Measurements from ENCODE around the gene MKKS.

Gene MKKS

GRCh38 chr20:10433623-10434466, at the start of gene MKKS:
Gene MKKS, minus strand, starts transcription at chr20:10434222. Its CDS starts 20,708 bp downstream, at chr20:10413514.
- DNase-seq (ENCODE audit: low read depth), result no peak

- no peak for DNase-seq (ENCODE audit: low read depth)
These were observed 49.7 kb upstream of the MKKS start for GRCh38 chr20:10483691-10484090.

DNA sequence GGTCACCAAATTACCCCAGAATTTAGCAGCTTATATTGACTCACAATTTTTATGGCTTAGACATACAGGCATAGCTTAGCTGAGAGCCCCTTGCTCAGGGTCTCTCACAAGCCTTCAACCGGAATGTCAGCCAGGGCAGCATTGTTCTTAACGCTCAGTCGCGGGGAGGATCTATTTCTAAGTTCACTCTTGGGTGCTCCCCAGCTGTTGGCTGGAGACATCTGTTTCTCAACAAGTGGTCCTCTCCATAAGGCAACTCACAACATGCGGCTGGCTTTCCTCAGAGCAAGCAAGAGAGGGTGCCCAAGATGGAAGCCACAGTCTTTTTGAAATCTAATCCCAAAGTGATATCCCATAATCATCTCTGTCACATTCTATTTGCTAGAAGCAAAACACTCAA, 47.7 kb upstream of the MKKS start:
- no peak for DNase-seq (ENCODE audit: low read depth)

- no peak for DNase-seq (ENCODE audit: low read depth)
These were observed 44.9 kb upstream of the MKKS start for GRCh38 chr20:10478930-10479329.

DNA sequence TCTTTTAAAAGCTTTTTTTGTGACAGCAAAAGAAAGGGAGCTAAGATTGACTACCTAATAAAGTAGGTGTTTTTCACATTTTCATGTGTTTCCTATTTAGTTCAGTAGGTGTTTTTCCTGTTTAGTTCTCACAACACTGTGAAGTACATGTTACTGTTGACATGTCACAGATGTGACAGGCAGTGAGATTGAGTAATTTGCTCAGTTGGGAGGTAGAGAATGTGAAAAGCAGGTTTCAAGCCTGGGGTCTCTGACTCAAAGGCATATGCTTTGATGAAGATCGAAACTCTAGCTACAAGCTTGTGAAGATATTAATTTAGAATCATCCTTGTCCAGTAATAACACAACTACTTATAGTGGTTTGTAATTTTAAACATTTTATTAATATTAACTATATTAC, 44.2 kb upstream of the MKKS start:
- DNase-seq (ENCODE audit: low read depth), result no peak

GRCh38 chr20:10476319-10476724, 42.3 kb upstream of the MKKS start:
- no peak for DNase-seq (ENCODE audit: low read depth)

DNA sequence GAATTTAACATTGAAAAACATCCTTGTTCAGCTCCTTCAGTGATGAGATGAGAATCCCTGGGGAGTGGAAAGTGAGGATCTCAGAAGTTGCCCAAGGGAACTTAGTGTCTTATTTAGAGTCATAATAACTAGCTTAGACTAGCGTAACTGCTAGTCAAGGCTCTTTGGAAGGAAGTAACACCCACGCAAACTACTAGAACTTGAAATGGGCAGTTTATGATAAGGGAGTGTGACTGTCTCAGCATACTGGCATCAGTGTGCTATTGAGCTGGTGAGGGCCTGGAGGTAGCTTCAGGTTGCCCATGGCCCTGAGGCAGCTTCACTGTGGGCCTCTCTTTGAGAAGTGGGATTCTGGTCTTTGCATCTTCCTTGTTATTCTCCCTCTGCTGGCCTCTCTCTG, 41.2 kb upstream of the MKKS start:
- DNase-seq (ENCODE audit: low read depth), result no peak

DNA sequence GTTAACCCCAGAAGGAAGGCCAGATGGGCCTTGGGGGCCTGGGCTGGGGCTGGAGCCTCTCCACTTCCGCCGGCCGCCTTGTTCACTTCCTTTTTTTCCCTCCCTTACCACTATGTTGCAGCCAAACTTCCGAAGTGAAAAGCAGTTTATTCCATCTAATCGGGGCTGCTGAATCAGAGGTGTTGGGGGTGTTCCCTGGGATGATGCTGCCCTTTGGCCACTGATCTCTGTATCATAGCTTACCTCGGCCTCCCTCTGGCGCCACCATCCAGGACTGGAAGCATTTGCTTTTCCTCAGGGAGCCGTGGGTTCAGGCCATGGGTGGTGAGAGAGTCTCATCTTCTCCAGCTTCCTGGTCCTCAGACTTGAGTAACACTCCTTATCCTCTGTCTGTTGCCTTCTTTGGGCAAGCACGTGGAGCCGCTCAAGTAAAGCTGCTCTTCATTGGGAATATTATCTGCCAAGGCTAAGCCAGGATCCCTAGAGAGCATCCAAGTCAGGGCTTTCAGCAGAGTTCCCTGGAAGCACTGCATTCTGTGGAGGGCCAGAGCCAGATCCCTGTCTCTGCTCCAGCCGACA, 40.7 kb upstream of the MKKS start:
- DNase-seq (ENCODE audit: low read depth), result no peak

DNA sequence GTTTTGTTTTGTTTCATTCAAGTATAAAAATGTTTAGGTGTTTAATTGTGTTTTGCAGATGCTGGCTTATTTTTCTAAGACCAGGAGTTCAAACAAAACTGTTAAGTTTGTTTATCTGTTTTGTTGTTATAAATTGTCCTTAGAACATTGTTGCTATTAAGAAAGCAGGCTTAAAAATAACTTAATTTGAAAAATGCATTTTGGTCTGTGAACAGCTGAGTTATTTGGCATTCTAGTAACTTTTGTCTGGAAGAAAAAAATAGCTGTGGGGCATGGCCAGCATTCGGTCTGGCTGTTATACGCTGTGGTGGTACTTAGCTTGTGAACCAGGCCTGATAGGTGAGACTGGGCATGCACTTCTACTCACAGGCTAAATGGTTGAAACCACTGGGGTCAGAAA, 38.8 kb upstream of the MKKS start:
- no peak for DNase-seq (ENCODE audit: low read depth)

GRCh38 chr20:10470276-10470675, 36.3 kb upstream of the MKKS start:
- no peak for DNase-seq (ENCODE audit: low read depth)

GRCh38 chr20:10469599-10469998, 35.6 kb upstream of the MKKS start:
- peak; percentile 27 for DNase-seq (ENCODE audit: low read depth)

- no peak for DNase-seq (ENCODE audit: low read depth)
These were observed 35.0 kb upstream of the MKKS start for GRCh38 chr20:10469056-10469455.

DNA sequence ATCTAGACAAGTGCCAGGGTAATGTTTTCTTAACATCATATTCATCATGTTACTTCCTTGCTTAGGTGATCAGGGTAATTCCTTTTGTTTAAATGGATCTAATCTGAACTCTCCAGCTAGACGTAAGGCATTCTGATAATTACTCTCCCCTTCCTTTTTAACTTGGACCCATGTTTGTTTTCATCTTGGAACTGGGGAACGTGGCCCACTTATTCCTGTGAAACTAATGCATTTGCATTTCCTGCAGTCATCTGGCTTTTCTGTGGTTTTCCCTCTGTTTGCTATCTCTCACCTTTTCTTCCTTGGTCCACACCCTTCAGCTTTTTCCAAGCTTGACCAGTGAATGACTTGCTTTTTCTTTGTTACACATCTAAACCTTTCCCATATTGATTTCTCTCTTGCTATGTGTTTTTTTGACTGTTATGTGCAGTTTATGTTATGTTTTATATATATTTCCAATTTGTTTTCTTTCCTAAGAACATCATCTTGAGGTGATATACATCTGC, 34.4 kb upstream of the MKKS start:
- DNase-seq (ENCODE audit: low read depth), result no peak

DNA sequence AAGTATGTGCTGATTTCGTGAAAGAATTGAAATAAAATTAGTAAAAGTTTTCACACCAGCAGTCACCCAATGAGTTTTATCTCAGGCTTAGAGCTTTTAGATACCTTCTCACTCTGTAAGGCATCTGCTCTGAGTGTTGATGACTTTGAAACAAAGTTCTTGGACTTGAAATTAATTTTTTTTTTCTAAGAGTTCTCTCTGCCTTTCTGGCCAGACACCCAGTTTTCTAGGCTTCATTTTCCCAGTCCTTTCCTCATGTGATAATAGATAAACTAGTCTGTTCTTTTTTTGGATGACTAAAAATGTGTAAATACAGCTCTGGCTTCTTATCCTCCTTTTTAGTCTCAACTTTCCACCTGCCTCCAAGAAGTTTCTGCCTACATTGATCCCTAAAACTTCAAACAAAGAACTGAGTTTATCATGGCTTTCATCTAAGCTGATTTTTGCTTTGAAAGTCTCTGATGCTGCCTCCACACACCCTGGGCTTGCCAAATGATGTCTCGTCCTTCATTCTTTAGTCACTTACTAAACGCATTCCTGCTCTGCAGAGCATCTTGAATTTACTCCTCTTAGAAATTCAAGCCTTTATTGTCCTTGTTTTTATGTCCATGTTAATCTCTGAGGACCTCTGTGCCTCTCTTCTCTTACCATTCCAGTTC, 33.8 kb upstream of the MKKS start:
- no peak for DNase-seq (ENCODE audit: low read depth)

DNA sequence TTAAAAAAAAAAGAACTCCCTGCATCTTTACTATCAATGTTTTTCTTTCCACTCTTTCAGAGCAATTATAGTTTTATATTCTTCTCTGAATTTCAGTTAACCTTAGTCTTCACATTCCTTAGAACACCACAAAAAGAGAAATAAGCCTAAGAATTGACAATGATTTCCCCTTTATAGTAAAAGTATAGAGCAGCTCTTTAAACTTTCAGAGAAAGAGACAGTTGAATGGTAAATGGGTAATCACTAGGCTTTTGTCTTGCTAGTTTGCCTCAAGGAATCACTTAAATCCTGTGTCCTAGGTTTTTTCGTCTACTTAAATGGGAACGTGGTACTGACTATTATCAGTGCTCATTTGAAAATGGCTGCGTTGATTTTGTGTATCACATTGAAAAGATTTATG, 32.8 kb upstream of the MKKS start:
- DNase-seq (ENCODE audit: low read depth), result no peak

GRCh38 chr20:10466325-10466724, 32.3 kb upstream of the MKKS start:
- no peak for DNase-seq (ENCODE audit: low read depth)

DNA sequence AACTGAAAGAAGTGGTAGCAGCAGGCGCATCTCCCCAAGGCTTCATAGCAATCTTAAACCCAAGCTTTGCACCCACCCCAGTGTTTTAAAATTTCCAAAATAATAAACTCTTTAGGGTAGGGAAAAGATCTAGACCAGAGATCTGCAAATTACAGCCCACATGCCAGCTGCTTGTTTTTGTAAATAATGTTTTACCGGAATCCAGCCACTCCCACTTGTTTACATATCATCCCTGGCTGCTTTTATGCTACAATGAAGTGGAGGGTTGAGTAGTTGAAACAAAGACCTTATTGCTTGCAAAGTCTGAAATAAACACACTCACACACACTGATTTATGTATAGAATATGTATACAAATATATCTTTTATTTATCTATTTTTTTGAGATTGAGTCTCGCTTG, 31.1 kb upstream of the MKKS start:
- DNase-seq (ENCODE audit: low read depth), result no peak

GRCh38 chr20:10463622-10464021, 29.6 kb upstream of the MKKS start:
- no peak for DNase-seq (ENCODE audit: low read depth)

GRCh38 chr20:10462516-10462915, 28.5 kb upstream of the MKKS start:
- DNase-seq (ENCODE audit: low read depth), result no peak

DNA sequence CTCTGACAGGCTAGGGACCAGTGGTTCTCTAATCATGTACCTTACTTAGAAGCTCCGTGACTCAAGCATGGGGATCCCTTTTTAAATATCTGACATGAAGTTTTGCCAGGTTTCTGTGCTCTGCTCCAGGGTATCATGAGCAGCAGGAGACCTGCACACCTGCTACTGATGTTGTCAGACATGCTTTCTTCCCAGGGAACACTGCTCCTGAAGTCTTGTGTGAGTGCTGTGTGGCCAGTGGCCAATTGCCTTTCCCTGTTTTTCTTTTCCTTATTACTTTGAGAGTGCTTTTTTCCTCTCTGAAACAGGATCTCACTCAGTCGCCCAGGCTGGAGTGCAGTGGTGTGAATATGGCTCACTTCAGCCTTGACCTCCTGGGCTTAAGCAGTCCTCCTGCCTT, 27.5 kb upstream of the MKKS start:
- DNase-seq (ENCODE audit: low read depth), result no peak

DNA sequence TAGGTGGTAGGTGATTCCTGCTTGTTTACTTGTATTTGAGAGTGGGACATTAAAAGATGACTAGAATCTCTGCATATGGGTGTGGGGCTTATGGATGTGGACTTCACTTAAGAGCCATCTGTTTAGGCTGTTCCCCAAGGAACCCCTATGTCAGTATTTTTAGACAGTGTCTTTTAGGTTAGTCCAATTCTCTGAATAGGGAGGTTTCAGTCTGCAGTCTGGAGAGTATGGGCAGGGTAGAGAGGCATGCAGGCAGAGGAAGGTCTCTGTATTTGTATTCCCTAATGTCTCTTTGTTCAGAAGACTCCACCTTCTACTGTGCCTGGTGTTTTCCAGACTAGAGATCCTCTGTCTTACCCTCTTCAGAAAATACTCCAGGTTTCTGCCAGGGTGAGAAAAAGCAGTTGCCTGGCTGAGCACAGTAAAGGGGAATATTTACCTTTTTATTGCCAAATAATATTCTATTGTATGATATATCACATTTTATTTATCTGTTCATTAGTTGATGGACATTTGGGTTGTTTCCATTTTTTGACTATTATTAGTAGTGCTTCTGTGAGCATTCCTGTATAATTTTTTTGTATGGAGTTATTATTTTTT, 20.2 kb upstream of the MKKS start:
- DNase-seq (ENCODE audit: low read depth), result no peak

DNA sequence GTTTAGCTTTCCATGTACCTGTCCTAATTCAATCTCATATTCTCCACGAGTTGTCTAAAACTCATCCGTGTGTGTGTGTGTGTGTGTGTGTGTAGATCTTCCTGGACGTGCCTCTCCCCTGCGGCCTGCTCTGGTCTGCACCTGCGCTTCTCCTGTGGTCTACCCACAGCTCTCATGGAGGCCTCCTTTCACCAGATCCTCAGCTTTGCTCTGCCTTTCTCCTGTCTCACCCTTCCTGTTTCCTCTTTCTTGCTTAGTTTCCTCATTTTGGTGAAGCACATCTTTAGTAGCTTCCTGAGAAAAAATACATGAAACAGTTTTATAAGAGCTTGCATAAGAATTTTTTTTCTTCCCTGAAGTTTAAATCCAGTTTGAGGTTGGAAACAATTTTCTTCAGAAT, 19.2 kb upstream of the MKKS start:
- no peak for DNase-seq (ENCODE audit: low read depth)

GRCh38 chr20:10449270-10449669, 15.2 kb upstream of the MKKS start:
- no peak for DNase-seq (ENCODE audit: low read depth)
